Dedifferentiated amniotic fluid mesenchymal stem cell (primary cell): Measurements from ENCODE around the gene DLX2.

Source experiments
- DNase-seq: peaks from one replicate; pipeline ENCODE4 v3.0.0-alpha.2; 2016; ENCODE audit errors: extremely low spot score

Gene DLX2

GRCh38 chr2:172094294-172095145 lies 8.2 kb downstream of the DLX2 start:
- no peak for DNase-seq

DNA sequence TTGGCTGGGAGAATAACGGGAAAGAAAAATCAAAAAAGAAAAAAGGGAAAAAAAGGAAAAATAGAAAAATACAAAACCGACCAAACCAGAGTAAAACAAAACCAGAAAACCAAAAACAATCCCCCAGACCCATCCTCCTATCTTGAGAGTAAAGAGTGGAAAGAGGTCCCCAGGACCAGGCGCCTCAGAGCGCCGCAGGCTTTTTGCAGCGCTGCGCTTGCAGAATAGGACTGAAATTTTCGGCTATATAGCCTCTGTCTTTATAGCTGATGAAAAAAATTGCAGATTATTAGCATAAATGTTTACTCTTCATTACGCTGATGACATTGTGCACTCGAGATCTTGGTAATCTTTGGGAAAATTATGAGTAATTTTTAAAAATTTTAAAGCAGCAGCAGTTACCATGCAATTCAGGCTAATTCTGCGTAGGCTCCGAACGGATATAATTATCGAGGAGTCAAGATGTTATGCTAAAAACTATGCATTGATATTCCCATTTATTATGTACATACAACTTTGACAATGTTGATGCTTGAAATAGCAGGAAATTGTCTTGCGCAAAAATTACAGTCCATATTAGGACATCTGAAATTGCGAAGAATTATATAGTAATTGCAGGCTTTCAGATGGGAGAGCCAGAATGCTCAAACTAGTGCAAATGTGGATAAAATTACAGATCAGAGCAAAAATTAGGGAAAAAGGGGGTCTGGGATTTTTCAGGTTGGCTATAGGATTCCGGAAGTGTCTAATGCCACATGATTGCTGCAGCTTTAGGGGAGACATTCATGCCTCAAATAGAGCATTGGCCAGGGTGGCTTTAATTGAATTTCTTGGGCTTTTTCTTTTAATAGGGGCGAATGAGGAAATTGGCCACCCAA lies 9.0 kb downstream of the DLX2 start:
- no peak for DNase-seq

DNA sequence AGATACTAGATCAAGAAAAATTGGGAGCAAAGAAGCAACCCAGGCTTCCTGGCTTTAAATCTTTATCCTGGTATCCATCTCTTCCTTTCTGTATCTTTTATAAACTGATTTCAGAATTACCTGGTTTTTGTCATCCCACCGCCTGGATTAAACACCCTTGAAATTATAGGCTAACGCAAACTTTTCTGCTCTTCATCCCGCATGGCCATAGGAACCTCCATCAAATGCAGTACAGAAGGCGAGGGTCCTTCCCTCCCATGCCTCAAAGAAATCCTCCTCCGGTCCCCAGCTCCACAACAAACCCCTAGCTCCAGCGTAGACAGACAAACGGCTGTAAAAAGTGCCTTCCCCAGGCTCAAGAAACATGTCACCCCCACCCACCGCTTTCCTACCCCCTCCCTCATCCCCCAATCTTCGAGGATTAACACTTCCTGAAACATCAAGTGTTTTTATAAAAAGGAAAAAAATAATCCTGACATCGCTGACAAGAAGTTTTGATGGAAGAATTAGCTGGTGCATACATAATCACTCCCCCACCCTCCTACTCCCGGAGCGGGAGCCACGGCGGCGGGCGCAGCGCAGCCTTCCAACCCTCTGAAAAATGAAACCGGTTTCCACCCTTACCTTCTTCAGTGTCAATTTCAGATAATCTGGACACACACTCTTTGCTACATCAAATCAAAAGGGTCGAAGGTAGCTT lies 9.8 kb downstream of the DLX2 start:
- no peak for DNase-seq

- no peak for DNase-seq
These were observed 10.7 kb downstream of the DLX2 start for GRCh38 chr2:172091761-172092566.

- DNase-seq: no peak
These were observed 11.6 kb downstream of the DLX2 start for GRCh38 chr2:172091000-172091641.

DNA sequence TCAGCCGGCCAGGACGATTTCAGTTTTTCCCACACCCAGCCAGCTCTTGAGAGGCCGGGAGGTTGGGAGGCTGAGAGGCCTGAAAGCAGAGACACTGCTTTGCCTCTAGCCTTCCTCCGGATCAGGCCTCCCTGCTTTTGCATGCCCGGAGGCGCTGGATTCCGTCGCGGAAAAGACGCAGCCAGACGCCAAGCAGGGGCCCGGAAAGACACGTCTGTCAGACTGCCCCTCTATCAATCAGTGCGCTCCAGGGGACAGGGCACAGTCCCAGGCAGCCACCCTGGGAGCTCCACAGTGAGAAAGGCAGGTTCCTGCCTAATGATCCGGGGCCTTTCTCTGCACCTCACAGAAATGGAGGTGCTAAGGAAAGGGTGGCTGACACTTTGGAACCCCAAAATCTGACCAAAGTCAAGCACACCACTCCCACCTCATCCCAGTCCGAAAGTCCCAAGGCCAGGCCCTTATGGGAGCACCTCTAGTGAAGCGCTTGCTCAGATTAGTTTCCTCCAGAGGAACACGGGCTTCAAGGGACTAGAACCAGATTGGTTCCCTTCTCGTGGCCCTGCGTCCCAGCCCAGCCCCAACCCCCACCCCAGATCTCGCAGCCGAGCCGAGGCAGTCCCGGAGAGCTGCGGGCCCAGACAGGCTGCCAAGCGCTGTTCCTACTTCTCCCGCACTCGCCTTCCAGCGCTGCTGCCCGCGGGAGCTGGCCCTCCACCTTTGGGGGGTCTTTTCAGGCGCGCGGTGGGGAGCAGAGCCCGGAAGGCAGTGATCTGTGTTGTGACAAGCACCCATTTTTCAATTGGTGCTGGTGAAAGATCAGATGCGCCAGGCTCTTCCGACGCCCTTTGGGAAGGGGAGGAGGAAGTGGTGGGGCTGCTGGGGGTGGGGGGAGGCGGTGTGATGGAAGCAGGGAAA lies 12.4 kb downstream of the DLX2 start:
- no peak for DNase-seq

GRCh38 chr2:172089633-172090032 lies 13.1 kb downstream of the DLX2 start:
- DNase-seq: no peak

DNA sequence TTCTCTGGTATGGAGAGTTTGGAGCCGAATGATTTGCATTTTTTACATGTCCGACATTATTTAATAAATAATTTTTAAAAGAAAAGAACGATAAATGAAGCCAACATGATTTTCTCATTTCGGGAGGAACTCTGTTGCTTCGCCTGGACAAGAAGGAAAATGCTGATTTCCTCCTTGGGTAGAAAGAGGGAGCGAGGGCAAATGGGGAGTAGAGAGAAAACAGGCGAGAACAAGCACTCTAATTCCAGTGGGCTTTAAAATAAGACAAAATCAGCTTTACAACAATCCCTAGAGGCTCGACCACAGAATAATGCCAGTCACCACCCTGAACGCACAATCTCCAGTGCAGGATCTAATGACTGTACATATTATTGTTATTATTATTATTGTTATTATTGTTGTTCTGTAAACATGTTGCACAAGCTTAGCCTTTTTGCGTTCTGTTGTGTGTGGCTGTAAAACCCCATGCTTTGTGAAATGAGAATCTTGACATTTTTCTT lies 13.6 kb downstream of the DLX2 start:
- no peak for DNase-seq

- DNase-seq: no peak
These were observed 14.3 kb downstream of the DLX2 start for GRCh38 chr2:172088245-172089004.

- DNase-seq: no peak
These were observed 14.9 kb downstream of the DLX2 start for GRCh38 chr2:172087780-172088244.

DNA sequence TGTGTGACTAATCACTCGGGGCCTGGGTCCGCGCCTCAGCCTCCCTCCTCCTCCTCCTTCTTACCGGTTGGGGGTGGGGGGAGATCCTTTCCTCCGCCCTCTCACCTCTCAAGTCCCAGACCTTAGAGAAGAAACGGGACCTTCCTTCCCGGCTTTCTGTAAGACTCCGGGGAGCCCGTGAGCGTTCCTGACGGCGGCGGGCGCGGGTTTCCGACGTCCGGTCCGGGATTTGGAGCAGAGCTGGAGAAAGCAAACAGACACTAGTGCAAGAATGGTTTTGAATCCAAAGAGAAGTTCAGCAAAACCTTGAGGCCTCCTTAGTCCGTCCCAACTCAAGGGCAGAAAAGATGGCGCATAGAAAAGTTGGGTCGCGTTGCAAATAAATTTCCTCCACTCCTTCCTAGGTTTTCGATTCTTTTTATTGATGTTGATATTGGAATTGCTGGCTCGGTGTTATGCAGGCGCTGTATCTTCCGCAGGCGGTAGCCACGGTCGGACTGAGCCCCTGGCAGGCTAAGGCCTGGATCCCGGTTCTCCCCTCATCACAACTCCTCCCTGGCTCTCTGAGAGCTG lies 15.4 kb downstream of the DLX2 start:
- DNase-seq: no peak

DNA sequence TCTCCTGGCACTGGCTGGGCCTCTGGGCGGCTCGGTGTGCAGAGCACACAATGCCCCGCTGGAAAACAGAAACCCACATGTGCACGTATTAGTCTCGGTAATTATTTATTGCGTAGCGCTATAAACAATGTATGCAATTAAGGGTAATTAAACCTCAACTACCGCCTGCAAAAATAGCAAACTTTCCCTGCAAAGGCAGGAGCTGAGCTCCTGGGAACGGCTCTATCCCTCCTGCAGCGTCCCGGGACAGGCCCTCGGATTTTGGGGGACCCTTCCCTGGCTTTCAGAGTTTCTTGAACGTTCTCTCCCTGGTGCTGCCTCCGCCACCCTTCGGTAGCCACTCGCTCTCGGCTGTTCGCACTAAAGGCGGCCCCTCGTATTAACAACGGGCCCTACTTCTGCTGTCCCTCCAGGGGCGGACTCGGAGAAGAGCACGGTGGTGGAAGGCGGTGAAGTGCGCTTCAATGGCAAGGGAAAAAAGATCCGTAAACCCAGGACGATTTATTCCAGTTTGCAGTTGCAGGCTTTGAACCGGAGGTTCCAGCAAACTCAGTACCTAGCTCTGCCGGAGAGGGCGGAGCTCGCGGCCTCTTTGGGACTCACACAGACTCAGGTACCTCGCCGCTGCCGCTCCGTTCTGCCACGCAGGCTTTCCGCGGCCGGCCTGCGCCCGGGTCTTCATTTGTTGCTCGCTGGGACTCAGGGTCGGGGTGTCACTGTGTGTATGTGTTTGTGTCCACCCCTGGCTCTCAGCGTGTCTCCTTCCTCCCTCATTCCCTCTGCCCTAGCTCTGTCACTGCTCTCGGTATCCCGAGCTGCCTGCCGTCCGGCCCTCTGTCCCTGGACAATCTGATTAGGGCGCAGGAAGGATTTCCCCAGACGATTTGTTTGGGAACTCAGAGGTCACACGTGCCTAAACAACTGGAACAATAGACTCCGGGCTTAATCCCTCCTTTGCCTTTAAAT lies 16.2 kb downstream of the DLX2 start:
- DNase-seq: peak; percentile 20

DNA sequence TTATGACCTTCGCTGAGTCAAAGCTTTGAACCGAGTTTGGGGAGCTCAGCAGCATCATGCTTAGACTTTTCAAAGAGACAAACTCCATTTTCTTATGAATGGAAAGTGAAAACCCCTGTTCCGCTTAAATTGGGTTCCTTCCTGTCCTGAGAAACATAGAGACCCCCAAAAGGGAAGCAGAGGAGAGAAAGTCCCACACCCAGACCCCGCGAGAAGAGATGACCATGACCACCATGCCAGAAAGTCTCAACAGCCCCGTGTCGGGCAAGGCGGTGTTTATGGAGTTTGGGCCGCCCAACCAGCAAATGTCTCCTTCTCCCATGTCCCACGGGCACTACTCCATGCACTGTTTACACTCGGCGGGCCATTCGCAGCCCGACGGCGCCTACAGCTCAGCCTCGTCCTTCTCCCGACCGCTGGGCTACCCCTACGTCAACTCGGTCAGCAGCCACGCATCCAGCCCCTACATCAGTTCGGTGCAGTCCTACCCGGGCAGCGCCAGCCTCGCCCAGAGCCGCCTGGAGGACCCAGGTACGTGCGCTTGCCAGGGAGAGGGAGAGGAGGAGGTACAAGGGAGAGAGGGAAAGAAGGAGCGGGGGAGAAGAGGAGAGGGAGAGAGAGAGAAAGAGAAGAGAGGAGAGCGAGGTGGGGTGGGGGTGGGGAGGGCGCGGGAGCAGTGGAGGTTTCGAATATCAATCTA lies 17.1 kb downstream of the DLX2 start, which contains the start of gene DLX1:
Gene DLX1, plus strand, starts transcription at position 48 of the 700 bp plus-strand sequence. Its CDS starts 171 bp downstream, at position 219.
- DNase-seq: no peak

GRCh38 chr2:172084645-172085459 lies 17.8 kb downstream of the DLX2 start:
- peak; percentile 97 for DNase-seq

DNA sequence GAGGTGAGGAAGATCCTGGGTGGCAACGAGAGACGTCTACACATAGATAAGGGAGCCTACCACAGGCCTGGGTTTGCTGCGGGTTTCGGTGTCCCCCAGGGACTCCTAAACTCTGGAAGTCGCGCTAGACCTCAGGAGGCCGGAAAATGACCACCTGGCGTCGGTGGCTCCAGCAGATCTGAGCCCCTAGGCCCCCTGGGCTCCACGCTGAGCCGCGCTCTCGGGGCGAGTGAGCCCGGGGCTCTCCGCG lies 18.4 kb downstream of the DLX2 start:
- no peak for DNase-seq
